HG03342 (cell line): ENCODE results near the gene ADGRL2.

Source experiments
- ATAC-seq: cut with Tn5 transposase; IDR thresholded peaks from one replicate; pipeline ENCODE4 v1.9.1; 2021; ENCODE audit warnings: mild to moderate bottlenecking, moderate library complexity; ENCODE audit not compliant: unreplicated experiment

Gene ADGRL2

GRCh38 chr1:81899214-81899821 lies 98.6 kb downstream of the ADGRL2 start:
- ATAC-seq = no peak

GRCh38 chr1:81907575-81907974 lies 106.8 kb downstream of the ADGRL2 start:
- no peak for ATAC-seq

GRCh38 chr1:81912383-81912782 lies 111.6 kb downstream of the ADGRL2 start:
- ATAC-seq = no peak

- ATAC-seq = no peak
Observed at GRCh38 chr1:81915937-81916336, 115.2 kb downstream of the ADGRL2 start.

GRCh38 chr1:81920245-81920740 lies 119.6 kb downstream of the ADGRL2 start:
- no peak for ATAC-seq

- no peak for ATAC-seq
Observed at GRCh38 chr1:81920886-81921285, 120.2 kb downstream of the ADGRL2 start.

- no peak for ATAC-seq
Observed at GRCh38 chr1:81921344-81921743, 120.6 kb downstream of the ADGRL2 start.

- ATAC-seq = no peak
Observed at GRCh38 chr1:81921851-81922462, 121.2 kb downstream of the ADGRL2 start.

GRCh38 chr1:81922955-81923354 lies 122.2 kb downstream of the ADGRL2 start:
- no peak for ATAC-seq

- ATAC-seq = no peak
Observed at GRCh38 chr1:81929106-81929505, 128.4 kb downstream of the ADGRL2 start.

GRCh38 chr1:81936853-81937252 lies 136.1 kb downstream of the ADGRL2 start:
- ATAC-seq = no peak

- ATAC-seq = no peak
Observed at GRCh38 chr1:81937791-81938450, 137.2 kb downstream of the ADGRL2 start.

GRCh38 chr1:81948495-81948894 lies 147.8 kb downstream of the ADGRL2 start:
- no peak for ATAC-seq

- ATAC-seq = no peak
Observed at GRCh38 chr1:81949421-81949820, 148.7 kb downstream of the ADGRL2 start.

GRCh38 chr1:81950037-81950436 lies 149.3 kb downstream of the ADGRL2 start:
- ATAC-seq = no peak

GRCh38 chr1:81950591-81951244 lies 150.0 kb downstream of the ADGRL2 start:
- ATAC-seq = no peak

- ATAC-seq = no peak
Observed at GRCh38 chr1:81954534-81955020, 153.8 kb downstream of the ADGRL2 start.

- ATAC-seq = no peak
Observed at GRCh38 chr1:81967951-81968350, 167.2 kb downstream of the ADGRL2 start.

- no peak for ATAC-seq
Observed at GRCh38 chr1:81970416-81970815, 169.7 kb downstream of the ADGRL2 start.

GRCh38 chr1:81974222-81974841 lies 173.6 kb downstream of the ADGRL2 start:
- no peak for ATAC-seq
